H1 (cell line): ENCODE results near the gene MID1. TPM values are rescaled to one million over a fixed set of nuclear protein-coding genes. Genes with fewer than 3 reads are reported as not detected.

Source experiments
- CBX8 ChIP-seq: fragments of 300-800, 300-1000 bp; sonication (generic); IDR thresholded peaks from 2 replicates; pipeline ENCODE4 v1.7.1; 2016; ENCODE audit warnings: low read depth, low read length, borderline replicate concordance
- CHD1 ChIP-seq: IDR thresholded peaks from 2 replicates; pipeline ENCODE4 v1.6.1; 2012; ENCODE audit warnings: low read depth, low read length, improper control_type of control experiment
- KDM1A ChIP-seq: fragments of 200-600, 300-600 bp; sonication (generic); IDR thresholded peaks from 2 replicates; pipeline ENCODE4 v1.7.1; 2016; ENCODE audit warnings: mild to moderate bottlenecking, low read length, borderline replicate concordance
- POLR2A ChIP-seq, 2 experiments: IDR thresholded peaks; 1 replicate in 1 of 2; 2 replicates in 1 of 2; pipeline ENCODE4 v1.6.1; 2011; ENCODE audit warnings: low read depth in 2 of 2, low read length in 2 of 2, mild to moderate bottlenecking in 2 of 2; ENCODE audit errors: control extremely low read depth in 1 of 2
- RFX5 ChIP-seq: IDR thresholded peaks from 2 replicates; pipeline ENCODE4 v1.6.1; 2011; ENCODE audit warnings: low read depth, low read length, improper control_type of control experiment, borderline replicate concordance
- RXRA ChIP-seq: IDR thresholded peaks from 2 replicates; pipeline ENCODE4 v1.6.1; 2011; ENCODE audit warnings: low read depth, mild to moderate bottlenecking, low read length, moderate library complexity; ENCODE audit not compliant: insufficient read depth
- SAP30 ChIP-seq: fragments of 300-600 bp; sonication (generic); IDR thresholded peaks from 2 replicates; pipeline ENCODE4 v1.7.1; 2012; ENCODE audit warnings: low read length, moderate library complexity, mild to moderate bottlenecking, inconsistent platforms; ENCODE audit not compliant: insufficient read depth, insufficient replicate concordance
- SIX5 ChIP-seq: IDR thresholded peaks from 2 replicates; pipeline ENCODE4 v1.6.1; 2011; ENCODE audit warnings: mild to moderate bottlenecking, low read depth, low read length
- polyA plus RNA-seq, 7 experiments: library from polyadenylated mRNA; depleted of rRNA in 3 of 7; stranded (reverse) in 5 of 7; unstranded in 2 of 7; fragments of >200 nt in 5 of 7; fragments of 200-250 nt in 2 of 7; gene quantifications; 1 replicate in 5 of 7; 2 replicates in 1 of 7; 4 replicates in 1 of 7; pipeline versions ENCODE4 v1.2.1 to v1.2.3, GENCODE V29; 2011 to 2013; ENCODE audit warnings: missing spikeins in 2 of 7, mixed read lengths in 2 of 7
- total RNA-seq: library from RNA; stranded (reverse); fragmentation: NEBNext Ultra II Directional; extraction: Animal tissue kit (Norgen Biotek cat#: 25700); gene quantifications from 2 replicates; pipeline ENCODE4 v1.2.1, GENCODE V29; 2021

The MID1 gene
- total and polyA plus RNA-seq, 2 of the 8 experiments (the other 6 are each of a cell fraction or from before 2014, with no cell fraction given): 12.9 to 54.3 TPM

GRCh38 chrX:10618961-10619360 lies 1.4 kb downstream of the MID1 start (continued):
- TF ChIP-seq CBX8 (no peak), SAP30 (no peak), SIX5 (no peak), KDM1A (no peak), RXRA (no peak), POLR2A (IDR thresholded peaks at IDR 0.05; ENCODE audit: control extremely low read depth in 1 of 2, low read depth in 2 of 2, low read length in 2 of 2) (no peak), RFX5 (no peak), CHD1 (no peak)
